HepG2 (cell line): ENCODE data around the gene ZC3H18. TPM values are rescaled to one million over a fixed set of nuclear protein-coding genes. Genes with fewer than 3 reads are reported as not detected.

Experiments used
- ATAC-seq: fragments of 200-7000 bp; cut with Tn5 transposase; 3 replicates; pipeline ENCODE4 v1.9.1; 2020; ENCODE audit warnings: mild to moderate bottlenecking, moderate library complexity
- BruUV-seq: library from RNA; stranded (reverse); fragments of 400-500 nt; replicated peaks from 2 replicates; lab custom pipeline; 2021; lab: Mats Ljungman, UMichigan
- CTCF ChIA-PET: fragments of 300-600 bp; formaldehyde crosslinking; extraction: SDS; loops from one replicate; lab custom pipeline; 2021; ENCODE audit warnings: low total read pairs, inconsistent platforms, low intra/inter-chr PET ratio; lab: Yijun Ruan, JAX
- POLR2A ChIA-PET: fragments of 350-600 bp; sonication (Branson Sonifier 250); formaldehyde crosslinking; loops from one replicate; lab custom pipeline; 2020; ENCODE audit warnings: antibody characterized with exemption, inconsistent platforms; lab: Yijun Ruan, JAX
- DNase-seq: peaks from one replicate; pipeline ENCODE4 v3.0.0-alpha.2; 2015; ENCODE audit warnings: low spot score
- FAIRE-seq: peaks from 3 replicates; lab custom pipeline; 2011; peaks lifted over from hg19 to GRCh38; lab: Jason Lieb, UNC
- H2AFZ ChIP-seq: one replicate; pipeline ENCODE4 v1.6.1; 2011; ENCODE audit warnings: low read length, inconsistent platforms
- H3K27ac ChIP-seq: fragments of 300-600 bp; 3 replicates; pipeline ENCODE4 v1.8.0; 2011; ENCODE audit warnings: mixed run types, mild to moderate bottlenecking, mixed read lengths, low read length, inconsistent platforms; ENCODE audit not compliant: insufficient read depth; ENCODE audit errors: extremely low read length
- H3K27me3 ChIP-seq, 2 experiments: fragments of 200-600 bp in 1 of 2; 2 replicates in 1 of 2; 3 replicates in 1 of 2; pipeline versions ENCODE4 v1.6.0 to v1.8.0; 2011; ENCODE audit warnings: low read length in 2 of 2, mild to moderate bottlenecking in 2 of 2, moderate library complexity in 2 of 2, inconsistent platforms in 1 of 2; ENCODE audit not compliant: insufficient read depth in 2 of 2, control insufficient read depth in 1 of 2
- H3K36me3 ChIP-seq, 2 experiments: fragments of 200-600 bp in 1 of 2; replicated peaks in 1 of 2; 2 replicates in 1 of 2; 3 replicates in 1 of 2; pipeline versions ENCODE4 v1.5.1 to v1.8.0; 2011; ENCODE audit warnings: low read length in 2 of 2, inconsistent platforms in 1 of 2; ENCODE audit not compliant: insufficient read depth in 2 of 2, control insufficient read depth in 1 of 2
- H3K4me1 ChIP-seq: 2 replicates; pipeline ENCODE4 v1.5.1; 2012; ENCODE audit warnings: low read length, inconsistent platforms; ENCODE audit not compliant: insufficient read depth
- H3K4me2 ChIP-seq: 2 replicates; pipeline ENCODE4 v1.6.0; 2011; ENCODE audit warnings: low read depth, low read length, inconsistent platforms
- H3K4me3 ChIP-seq, 3 experiments: fragments of 200-600 bp in 1 of 3; sonication (generic), shearing (Covaris generic) in 1 of 3; replicated peaks in 1 of 3; 2 replicates each; pipeline ENCODE4 v1.5.1; 2011 to 2016; ENCODE audit warnings: low read length in 3 of 3, inconsistent platforms in 2 of 3, low read depth in 2 of 3, mild to moderate bottlenecking in 2 of 3, control low read depth in 1 of 3, mixed read lengths in 1 of 3; ENCODE audit not compliant: insufficient read depth in 1 of 3
- H3K79me2 ChIP-seq: one replicate; pipeline ENCODE4 v1.6.1; 2011; ENCODE audit warnings: low read length, inconsistent platforms; ENCODE audit not compliant: insufficient read depth
- H3K9ac ChIP-seq: 2 replicates; pipeline ENCODE4 v1.6.0; 2011; ENCODE audit warnings: mild to moderate bottlenecking, low read depth, low read length, inconsistent platforms; ENCODE audit not compliant: insufficient read depth
- H3K9me3 ChIP-seq: 2 replicates; pipeline ENCODE4 v1.5.1; 2012; ENCODE audit warnings: mild to moderate bottlenecking, low read length
- H4K20me1 ChIP-seq: 2 replicates; pipeline ENCODE4 v1.6.0; 2011; ENCODE audit warnings: inconsistent platforms, mild to moderate bottlenecking, low read length, moderate library complexity; ENCODE audit not compliant: insufficient read depth
- AGO2 ChIP-seq: fragments of 200-400 bp; formaldehyde crosslinking; optimal IDR thresholded peaks from 2 replicates; pipeline ENCODE3; 2017; ENCODE audit warnings: mild to moderate bottlenecking, low read depth, low read length, moderate library complexity
- ATF7 ChIP-seq, 2 experiments: fragments of 450-650 bp in 1 of 2; sonication (generic) in 1 of 2; formaldehyde crosslinking in 1 of 2; IDR thresholded peaks; 2 replicates each; pipeline versions ENCODE4 v1.4.0 to v1.6.1; 2016 to 2020; ENCODE audit warnings: antibody characterized with exemption in 1 of 2, mild to moderate bottlenecking in 1 of 2, missing genetic modification reagents in 1 of 2
- CREB1 ChIP-seq, 2 experiments: fragments of 450-650 bp in 1 of 2; IDR thresholded peaks; 2 replicates each; pipeline ENCODE4 v1.6.1; 2016 to 2017; ENCODE audit warnings: control low read depth in 1 of 2, mild to moderate bottlenecking in 1 of 2, missing compliant biosample characterization in 1 of 2, missing genetic modification characterization in 1 of 2
- ETS1 ChIP-seq: sonication (generic); formaldehyde crosslinking; IDR thresholded peaks from 2 replicates; pipeline ENCODE4 v1.4.0; 2020; ENCODE audit warnings: missing genetic modification reagents
- GABPB1 ChIP-seq: IDR thresholded peaks from 2 replicates; pipeline ENCODE4 v1.6.1; 2016; ENCODE audit warnings: mild to moderate bottlenecking, missing genetic modification reagents, moderate library complexity, missing compliant biosample characterization
- MTF1 ChIP-seq: sonication (generic); formaldehyde crosslinking; IDR thresholded peaks from 2 replicates; pipeline ENCODE4 v1.5.0; 2020; ENCODE audit warnings: missing genetic modification reagents
- SIN3B ChIP-seq: fragments of 150-350 bp; IDR thresholded peaks from 2 replicates; pipeline ENCODE4 v1.6.1; 2014; ENCODE audit warnings: low read length
- SP140L ChIP-seq: sonication (generic); formaldehyde crosslinking; IDR thresholded peaks from 2 replicates; pipeline ENCODE4 v1.4.0; 2020; ENCODE audit warnings: missing genetic modification reagents, borderline replicate concordance
- STAT5B ChIP-seq: sonication (generic); formaldehyde crosslinking; IDR thresholded peaks from 2 replicates; pipeline ENCODE4 v1.4.0; 2020; ENCODE audit warnings: missing genetic modification reagents
- SYNCRIP ChIP-seq: fragments of 200-400 bp; formaldehyde crosslinking; IDR thresholded peaks from 2 replicates; pipeline ENCODE4 v1.6.1; 2018; ENCODE audit warnings: mild to moderate bottlenecking, low read depth, low read length; ENCODE audit not compliant: insufficient read depth
- TBL1XR1 ChIP-seq: fragments of 150-350 bp; IDR thresholded peaks from 2 replicates; pipeline ENCODE4 v1.6.1; 2014; ENCODE audit warnings: borderline replicate concordance, low read length; ENCODE audit not compliant: partially characterized antibody
- ZNF362 ChIP-seq: sonication (generic); formaldehyde crosslinking; IDR thresholded peaks from 2 replicates; pipeline ENCODE4 v1.4.0; 2020; ENCODE audit warnings: missing genetic modification reagents, mild to moderate bottlenecking, borderline replicate concordance
- WGBS: methylation state at CpG from one replicate; pipeline ENCODE4 v1.1.6; 2017; ENCODE audit warnings: low lambda C conversion rate; 5-methylcytosine and 5-hydroxymethylcytosine counted together
- in situ Hi-C: cut with HindIII; loops from 2 replicates; pipeline ENCODE4 v1.10.0; 2017; ENCODE audit warnings: low pct_unique_long_range_greater_than_20kb; ENCODE audit not compliant: extremely low pct_ligation_motif_present
- intact Hi-C: fragments of 100-400 bp; cut with micrococcal nuclease; formaldehyde crosslinking; loops from one replicate; pipeline ENCODE4 v1.10.0; 2022; ENCODE audit not compliant: unreplicated experiment
- polyA plus RNA-seq, 8 experiments: library from polyadenylated mRNA; depleted of rRNA in 3 of 8; stranded (reverse) in 7 of 8; unstranded in 1 of 8; fragments of >200 nt; fragmentation: Illumina TruSeq in 4 of 8; extraction: Trizol in 4 of 8; gene quantifications; 2 replicates each; pipeline versions ENCODE4 v1.2.1 to v1.2.3, GENCODE V29; 2011 to 2016; ENCODE audit warnings: low read depth in 4 of 8, missing spikeins in 1 of 8, mixed read lengths in 1 of 8; ENCODE audit not compliant: insufficient read depth in 1 of 8
- total RNA-seq, 5 experiments: library from RNA; depleted of rRNA; stranded (reverse); fragments of >200 nt; fragmentation: Illumina TruSeq; extraction: Trizol; gene quantifications; 2 replicates each; pipeline ENCODE4 v1.2.3, GENCODE V29; 2016; ENCODE audit warnings: low read depth in 1 of 5

The ZC3H18 gene
- total and polyA plus RNA-seq, 2 of the 13 experiments (the other 11 are each of a cell fraction or from before 2014, with no cell fraction given): 11.2 to 27.4 TPM

GRCh38 chr16:88576307-88576706, 6.1 kb downstream of the ZC3H18 start (continued):
- TF ChIP-seq TBL1XR1 (no peak), CREB1 (IDR thresholded peaks at IDR 0.05) (no peak), CREB1 (CRISPR knock-in tag; IDR thresholded peaks at IDR 0.05) (no peak), SIN3B (no peak), ZNF362 (CRISPR knock-in tag) (no peak), ETS1 (CRISPR knock-in tag) (no peak), SYNCRIP (no peak), SP140L (CRISPR knock-in tag) (no peak), ATF7 (IDR thresholded peaks at IDR 0.05) (no peak), ATF7 (CRISPR knock-in tag; IDR thresholded peaks at IDR 0.05) (no peak)

GRCh38 chr16:88577166-88577565, 7.0 kb downstream of the ZC3H18 start:
- POLR2A ChIA-PET: no interaction called here

More at GRCh38 chr16:88577166-88577565, 7.0 kb downstream of the ZC3H18 start:
- H2AFZ ChIP-seq: no peak overlapping the region
- no peak overlapping the region for H3K27ac ChIP-seq
- FAIRE-seq: no peak
- no peaks in the 10 kb centered on the region for H3K9me3 ChIP-seq
- H3K9ac ChIP-seq: no peak overlapping the region
- no peak for DNase-seq
- CTCF ChIA-PET: no interaction called here
- H3K27me3 ChIP-seq: no peaks in the 10 kb centered on the region
- peaks cover 47 to 86% of the 10 kb centered on the region in 2 experiments for H3K36me3 ChIP-seq
- intact Hi-C loops: no loop called here
- H3K4me3 ChIP-seq: no peak overlapping the region
- H4K20me1 ChIP-seq: peaks cover 15% of the 10 kb centered on the region; the same call in 1 of the 2 replicates
- 98% methylated on average over 20 of the region's 20 CpGs for WGBS
- peaks cover 36% of the 10 kb centered on the region for H3K79me2 ChIP-seq
- BruUV-seq: TSS peak; percentile 4
- peaks cover 7% of the 10 kb centered on the region for H3K4me1 ChIP-seq
- TF ChIP-seq GABPB1 (CRISPR knock-in tag) (no peak), MTF1 (CRISPR knock-in tag) (no peak), STAT5B (CRISPR knock-in tag) (no peak), AGO2 (peak; percentile 23)
- ATAC-seq: no peak
- in situ Hi-C loops: no loop called here
- no peak overlapping the region for H3K4me2 ChIP-seq
